ENCODE data around the gene CFAP46. TPM values are rescaled to one million over a fixed set of nuclear protein-coding genes. Genes with fewer than 3 reads are reported as not detected.

CFAP46 gene
- total and polyA plus RNA-seq, 2 experiments from 2014 or later: 3.1 to 5.4 TPM

DNA sequence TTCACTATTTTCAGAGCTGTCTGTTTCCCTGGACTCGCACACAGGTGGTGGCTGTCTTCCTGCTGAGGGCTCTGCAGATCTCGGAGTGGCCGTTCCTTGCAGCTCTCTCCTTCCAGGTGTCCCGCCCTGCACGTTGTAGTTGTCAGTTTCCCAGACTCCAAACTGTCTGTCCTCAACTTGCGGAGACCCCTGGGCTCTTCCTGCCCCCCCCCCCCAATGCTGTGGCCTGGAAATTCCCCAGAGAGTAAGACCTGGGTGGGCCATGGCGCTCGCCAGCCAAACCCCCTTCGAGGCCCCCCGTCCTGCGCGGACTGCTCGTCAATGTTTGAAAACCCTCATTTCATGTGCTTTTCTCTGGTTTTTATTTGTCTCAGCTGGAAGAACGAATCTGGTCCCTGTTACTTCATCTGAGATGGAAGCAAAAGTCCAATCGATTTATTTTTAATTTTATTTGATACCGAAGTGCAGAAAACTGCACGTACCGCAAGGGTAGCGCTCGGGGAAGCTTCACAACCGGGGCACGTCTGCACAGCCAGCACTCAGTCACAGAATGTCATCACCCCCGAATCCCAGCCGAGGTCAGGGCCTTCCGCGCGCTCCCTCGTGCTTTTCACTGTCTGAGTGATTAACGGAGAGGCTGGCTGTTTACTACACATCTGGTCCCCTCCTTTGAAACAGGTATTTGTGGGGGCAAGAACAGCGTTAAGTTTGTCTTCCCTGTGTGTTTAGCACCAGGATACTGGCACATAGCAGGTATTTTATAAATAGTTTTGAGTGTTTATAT is 110.0 kb downstream of the CFAP46 start:
- H3K36me3 ChIP-seq (ENCODE audit: insufficient read depth): no peaks in the 10 kb centered on the region
- no peaks in the 10 kb centered on the region for H3K79me2 ChIP-seq (replicated peaks; ENCODE audit: insufficient read depth)
- H3K27ac Mint-ChIP-seq: no peak overlapping the region
- DNase-seq (ENCODE audit: low spot score): no peak
- no peaks in the 10 kb centered on the region for H3K9me2 ChIP-seq (ENCODE audit: insufficient read depth)
- peaks cover 4% of the 10 kb centered on the region; the same call in 1 of the 2 replicates for H3F3A ChIP-seq (replicated peaks; ENCODE audit: low read depth)
- H3K36me3 Mint-ChIP-seq (ENCODE audit: low read depth): peaks cover 4% of the 10 kb centered on the region
- H4K20me1 ChIP-seq (replicated peaks; ENCODE audit: insufficient read depth): no peaks in the 10 kb centered on the region
- no peak overlapping the region for H3K27ac ChIP-seq (ENCODE audit: low read depth)
- no peak overlapping the region for H3K4me3 ChIP-seq
- peaks cover 12% of the 10 kb centered on the region for H3K9me3 Mint-ChIP-seq
- no peak overlapping the region for H3K4me3 Mint-ChIP-seq
- H3K27me3 ChIP-seq (ENCODE audit: insufficient read depth): no peaks in the 10 kb centered on the region
- H3K4me2 ChIP-seq: no peak overlapping the region
- no peaks in the 10 kb centered on the region; the same call in 2 of the 3 replicates for H3K4me1 Mint-ChIP-seq
- peaks cover 15% of the 10 kb centered on the region for H3K27me3 Mint-ChIP-seq (ENCODE audit: insufficient read depth, low read depth, poor library complexity)
- TF ChIP-seq STAT1 (IDR thresholded peaks at IDR 0.05; ENCODE audit: unreplicated experiment) (no peak), EZH2 (IDR thresholded peaks at IDR 0.05; ENCODE audit: low read depth, unreplicated experiment) (no peak), ZNF462 (CRISPR knock-in tag; IDR thresholded peaks at IDR 0.05) (no peak), ZNF331 (CRISPR knock-in tag; IDR thresholded peaks at IDR 0.05; ENCODE audit: low read depth) (no peak), POLR2AphosphoS5 (IDR thresholded peaks at IDR 0.05; ENCODE audit: low read depth) (no peak), JUNB (IDR thresholded peaks at IDR 0.05; ENCODE audit: unreplicated experiment) (no peak), CTCF (conservative IDR thresholded peaks at IDR 0.05; ENCODE audit: low read depth in 2 of 2) (no peak), NANOG (IDR thresholded peaks at IDR 0.05; ENCODE audit: borderline replicate concordance) (no peak), CREB1 (CRISPR knock-in tag; IDR thresholded peaks at IDR 0.05; ENCODE audit: low read depth) (no peak), EZH2phosphoT487 (IDR thresholded peaks at IDR 0.05; ENCODE audit: unreplicated experiment) (no peak)
- TF ChIP-seq, protein P1, sequence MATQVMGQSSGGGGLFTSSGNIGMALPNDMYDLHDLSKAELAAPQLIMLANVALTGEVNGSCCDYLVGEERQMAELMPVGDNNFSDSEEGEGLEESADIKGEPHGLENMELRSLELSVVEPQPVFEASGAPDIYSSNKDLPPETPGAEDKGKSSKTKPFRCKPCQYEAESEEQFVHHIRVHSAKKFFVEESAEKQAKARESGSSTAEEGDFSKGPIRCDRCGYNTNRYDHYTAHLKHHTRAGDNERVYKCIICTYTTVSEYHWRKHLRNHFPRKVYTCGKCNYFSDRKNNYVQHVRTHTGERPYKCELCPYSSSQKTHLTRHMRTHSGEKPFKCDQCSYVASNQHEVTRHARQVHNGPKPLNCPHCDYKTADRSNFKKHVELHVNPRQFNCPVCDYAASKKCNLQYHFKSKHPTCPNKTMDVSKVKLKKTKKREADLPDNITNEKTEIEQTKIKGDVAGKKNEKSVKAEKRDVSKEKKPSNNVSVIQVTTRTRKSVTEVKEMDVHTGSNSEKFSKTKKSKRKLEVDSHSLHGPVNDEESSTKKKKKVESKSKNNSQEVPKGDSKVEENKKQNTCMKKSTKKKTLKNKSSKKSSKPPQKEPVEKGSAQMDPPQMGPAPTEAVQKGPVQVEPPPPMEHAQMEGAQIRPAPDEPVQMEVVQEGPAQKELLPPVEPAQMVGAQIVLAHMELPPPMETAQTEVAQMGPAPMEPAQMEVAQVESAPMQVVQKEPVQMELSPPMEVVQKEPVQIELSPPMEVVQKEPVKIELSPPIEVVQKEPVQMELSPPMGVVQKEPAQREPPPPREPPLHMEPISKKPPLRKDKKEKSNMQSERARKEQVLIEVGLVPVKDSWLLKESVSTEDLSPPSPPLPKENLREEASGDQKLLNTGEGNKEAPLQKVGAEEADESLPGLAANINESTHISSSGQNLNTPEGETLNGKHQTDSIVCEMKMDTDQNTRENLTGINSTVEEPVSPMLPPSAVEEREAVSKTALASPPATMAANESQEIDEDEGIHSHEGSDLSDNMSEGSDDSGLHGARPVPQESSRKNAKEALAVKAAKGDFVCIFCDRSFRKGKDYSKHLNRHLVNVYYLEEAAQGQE (IDR thresholded peaks at IDR 0.05; ENCODE audit: unreplicated experiment): no peak
- TF ChIP-seq, protein P2, sequence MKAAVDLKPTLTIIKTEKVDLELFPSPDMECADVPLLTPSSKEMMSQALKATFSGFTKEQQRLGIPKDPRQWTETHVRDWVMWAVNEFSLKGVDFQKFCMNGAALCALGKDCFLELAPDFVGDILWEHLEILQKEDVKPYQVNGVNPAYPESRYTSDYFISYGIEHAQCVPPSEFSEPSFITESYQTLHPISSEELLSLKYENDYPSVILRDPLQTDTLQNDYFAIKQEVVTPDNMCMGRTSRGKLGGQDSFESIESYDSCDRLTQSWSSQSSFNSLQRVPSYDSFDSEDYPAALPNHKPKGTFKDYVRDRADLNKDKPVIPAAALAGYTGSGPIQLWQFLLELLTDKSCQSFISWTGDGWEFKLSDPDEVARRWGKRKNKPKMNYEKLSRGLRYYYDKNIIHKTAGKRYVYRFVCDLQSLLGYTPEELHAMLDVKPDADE (IDR thresholded peaks at IDR 0.05): no peak
- H3K4me1 ChIP-seq (ENCODE audit: insufficient read depth): no peaks in the 10 kb centered on the region
- no peak overlapping the region for H2AFZ ChIP-seq
- no peak for ATAC-seq
